Testis (tissue), 3 donors: ENCODE data around the gene CNGB1. TPM values are rescaled to one million over a fixed set of nuclear protein-coding genes. Genes with fewer than 3 reads are reported as not detected.

Experiments used
- DNase-seq: peaks from one replicate; pipeline ENCODE4 v3.0.0-alpha.2; 2019
- H3K27ac ChIP-seq, 2 donors: fragments of 200-600 bp; sonication (generic); one replicate each; pipeline ENCODE4 v1.5.1; 2019
- H3K27me3 ChIP-seq: fragments of 200-600 bp; sonication (generic); one replicate; pipeline ENCODE4 v1.5.1; 2019
- H3K36me3 ChIP-seq: fragments of 200-600 bp; sonication (generic); one replicate; pipeline ENCODE4 v1.5.1; 2017; ENCODE audit warnings: low read depth; ENCODE audit errors: missing control alignments
- H3K4me1 ChIP-seq: fragments of 200-600 bp; sonication (generic); one replicate; pipeline ENCODE4 v1.5.1; 2019
- H3K4me3 ChIP-seq, 2 donors: fragments of 200-600 bp; sonication (generic); one replicate each; pipeline ENCODE4 v1.5.1; 2017 to 2019
- H3K9me3 ChIP-seq: fragments of 200-600 bp; sonication (generic); one replicate; pipeline ENCODE4 v1.5.1; 2017
- POLR2A ChIP-seq: fragments of 450-650 bp; IDR thresholded peaks from one replicate; pipeline ENCODE4 v1.6.1; 2017; ENCODE audit warnings: antibody characterized with exemption, mild to moderate bottlenecking, moderate library complexity
- WGBS, 2 donors: methylation state at CpG; one replicate each; pipeline ENCODE4 v1.1.5; 2018; 5-methylcytosine and 5-hydroxymethylcytosine counted together
- intact Hi-C: fragments of 100-400 bp; cut with DNase I; formaldehyde crosslinking; loops from one replicate; pipeline ENCODE4 v1.15.1; 2023; ENCODE audit warnings: low total_unique reads
- polyA plus RNA-seq: library from polyadenylated mRNA; stranded (reverse); fragments of 350-450 nt; fragmentation: Illumina TruSeq; extraction: RNeasy Lipid Tissue Mini Kit (QIAGEN cat#74804); gene quantifications from one replicate; pipeline ENCODE4 v1.2.3, GENCODE V29; 2014; ENCODE audit warnings: low read depth, low replicate concordance; ENCODE audit not compliant: insufficient read depth
- total RNA-seq, 2 donors: library from RNA; depleted of rRNA; stranded (reverse); fragments of >200 nt; gene quantifications; one replicate each; pipeline ENCODE4 v1.2.3, GENCODE V29; 2016
- TF ChIP-seq, protein P1 (sequence below), 3 experiments: fragments of 450-650 bp in 2 of 3; fragments of 200-600 bp in 1 of 3; sonication (generic) in 1 of 3; IDR thresholded peaks; one replicate each; pipeline ENCODE4 v1.5.1; 2016 to 2019; ENCODE audit warnings: antibody characterized with exemption in 3 of 3, mild to moderate bottlenecking in 2 of 3, moderate library complexity in 1 of 3

Gene CNGB1
- total and polyA plus RNA-seq, 3 donors from 2014 or later = 0.76 to 1.2 (median 0.87) TPM

GRCh38 chr16:57908409-57908987 is 62.4 kb downstream of the CNGB1 start:
- 83% methylated on average over 8 to 12 of the region's 12 CpGs for WGBS, 2 donors
- Histone ChIP-seq H3K9me3 (no peaks in the 10 kb centered on the region), H3K4me3 (no peak overlapping the region), H3K27me3 (no peaks in the 10 kb centered on the region), H3K36me3 (no peaks in the 10 kb centered on the region), H3K27ac (no peak overlapping the region), H3K4me1 (no peaks in the 10 kb centered on the region)
- no peak for DNase-seq
- intact Hi-C loops = loop anchor here (5.0 kb wide), 1 partner anchor 89 kb away; no protein-coding TSS in a partner anchor
- TF ChIP-seq, protein P1, sequence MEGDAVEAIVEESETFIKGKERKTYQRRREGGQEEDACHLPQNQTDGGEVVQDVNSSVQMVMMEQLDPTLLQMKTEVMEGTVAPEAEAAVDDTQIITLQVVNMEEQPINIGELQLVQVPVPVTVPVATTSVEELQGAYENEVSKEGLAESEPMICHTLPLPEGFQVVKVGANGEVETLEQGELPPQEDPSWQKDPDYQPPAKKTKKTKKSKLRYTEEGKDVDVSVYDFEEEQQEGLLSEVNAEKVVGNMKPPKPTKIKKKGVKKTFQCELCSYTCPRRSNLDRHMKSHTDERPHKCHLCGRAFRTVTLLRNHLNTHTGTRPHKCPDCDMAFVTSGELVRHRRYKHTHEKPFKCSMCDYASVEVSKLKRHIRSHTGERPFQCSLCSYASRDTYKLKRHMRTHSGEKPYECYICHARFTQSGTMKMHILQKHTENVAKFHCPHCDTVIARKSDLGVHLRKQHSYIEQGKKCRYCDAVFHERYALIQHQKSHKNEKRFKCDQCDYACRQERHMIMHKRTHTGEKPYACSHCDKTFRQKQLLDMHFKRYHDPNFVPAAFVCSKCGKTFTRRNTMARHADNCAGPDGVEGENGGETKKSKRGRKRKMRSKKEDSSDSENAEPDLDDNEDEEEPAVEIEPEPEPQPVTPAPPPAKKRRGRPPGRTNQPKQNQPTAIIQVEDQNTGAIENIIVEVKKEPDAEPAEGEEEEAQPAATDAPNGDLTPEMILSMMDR (IDR thresholded peaks at IDR 0.05) = no peak
- no peak for TF ChIP-seq POLR2A

- Histone ChIP-seq H3K36me3 (no peaks in the 10 kb centered on the region), H3K9me3 (no peaks in the 10 kb centered on the region), H3K27me3 (no peaks in the 10 kb centered on the region), H3K4me1 (no peaks in the 10 kb centered on the region), H3K4me3 (no peak overlapping the region), H3K27ac (no peak overlapping the region)
- intact Hi-C loops = loop anchor here (5.0 kb wide), 1 partner anchor 91 kb away; no protein-coding TSS in a partner anchor
- TF ChIP-seq, protein P1 (IDR thresholded peaks at IDR 0.05) = peak in 2 of 3 experiments; percentile 40 to 41
- no peak for TF ChIP-seq POLR2A
- peak; percentile 28 for DNase-seq
- 46 to 54% methylated on average over 15 to 26 of the region's 28 CpGs for WGBS, 2 donors
Measured at GRCh38 chr16:57906382-57907316, 64.3 kb downstream of the CNGB1 start.

- no peak overlapping the region for H3K4me3 ChIP-seq
- intact Hi-C loops = no loop called here
- H3K9me3 ChIP-seq = no peaks in the 10 kb centered on the region
- 62 to 79% methylated on average over 8 of the region's 8 CpGs for WGBS, 2 donors
- H3K27ac ChIP-seq = no peak overlapping the region
- no peaks in the 10 kb centered on the region for H3K27me3 ChIP-seq
- H3K4me1 ChIP-seq = no peaks in the 10 kb centered on the region
- DNase-seq = no peak
- H3K36me3 ChIP-seq = no peaks in the 10 kb centered on the region
- TF ChIP-seq, protein P1 (IDR thresholded peaks at IDR 0.05) = no peak
- TF ChIP-seq POLR2A = no peak
Measured at GRCh38 chr16:57904101-57904500, 66.8 kb downstream of the CNGB1 start.

DNA sequence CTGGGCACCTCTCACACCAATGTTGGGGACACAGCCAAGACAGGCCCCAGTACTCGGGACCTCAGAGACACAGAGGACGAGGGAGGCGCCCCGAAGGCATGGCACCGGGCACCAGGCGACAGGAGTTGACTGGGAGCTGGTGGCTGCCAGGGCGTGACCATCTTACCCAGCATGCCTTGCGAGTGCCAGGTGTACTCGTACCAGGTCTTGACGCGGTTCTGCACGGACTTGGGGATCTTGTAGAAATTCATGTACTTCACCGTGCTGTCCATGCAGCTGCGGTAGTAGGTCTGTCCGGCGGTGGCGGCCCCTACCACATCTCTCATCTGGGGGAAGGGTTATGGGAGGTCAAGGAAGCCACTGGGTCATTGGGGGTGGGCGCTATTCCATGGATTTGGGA is 67.3 kb downstream of the CNGB1 start:
- 69 to 85% methylated on average over 13 to 18 of the region's 18 CpGs for WGBS, 2 donors
- Histone ChIP-seq H3K4me3 (no peak overlapping the region), H3K36me3 (no peaks in the 10 kb centered on the region), H3K4me1 (no peaks in the 10 kb centered on the region), H3K27me3 (no peaks in the 10 kb centered on the region), H3K27ac (no peak overlapping the region), H3K9me3 (no peaks in the 10 kb centered on the region)
- intact Hi-C loops = no loop called here
- TF ChIP-seq, protein P1 (IDR thresholded peaks at IDR 0.05) = no peak
- TF ChIP-seq POLR2A = no peak
- DNase-seq = no peak
